IPS-NIHi11 (cell line): Measurements from ENCODE around the gene GRK4.
"Not testable (repeated sequence)": the region's sequence is repeated elsewhere in the genome, so short reads cannot be mapped to it uniquely, and the experiment has no call there.

Source experiments
- DNase-seq: peaks from one replicate; pipeline ENCODE4 v3.0.0; 2012; ENCODE audit warnings: mixed read lengths, low spot score

Gene GRK4

DNA sequence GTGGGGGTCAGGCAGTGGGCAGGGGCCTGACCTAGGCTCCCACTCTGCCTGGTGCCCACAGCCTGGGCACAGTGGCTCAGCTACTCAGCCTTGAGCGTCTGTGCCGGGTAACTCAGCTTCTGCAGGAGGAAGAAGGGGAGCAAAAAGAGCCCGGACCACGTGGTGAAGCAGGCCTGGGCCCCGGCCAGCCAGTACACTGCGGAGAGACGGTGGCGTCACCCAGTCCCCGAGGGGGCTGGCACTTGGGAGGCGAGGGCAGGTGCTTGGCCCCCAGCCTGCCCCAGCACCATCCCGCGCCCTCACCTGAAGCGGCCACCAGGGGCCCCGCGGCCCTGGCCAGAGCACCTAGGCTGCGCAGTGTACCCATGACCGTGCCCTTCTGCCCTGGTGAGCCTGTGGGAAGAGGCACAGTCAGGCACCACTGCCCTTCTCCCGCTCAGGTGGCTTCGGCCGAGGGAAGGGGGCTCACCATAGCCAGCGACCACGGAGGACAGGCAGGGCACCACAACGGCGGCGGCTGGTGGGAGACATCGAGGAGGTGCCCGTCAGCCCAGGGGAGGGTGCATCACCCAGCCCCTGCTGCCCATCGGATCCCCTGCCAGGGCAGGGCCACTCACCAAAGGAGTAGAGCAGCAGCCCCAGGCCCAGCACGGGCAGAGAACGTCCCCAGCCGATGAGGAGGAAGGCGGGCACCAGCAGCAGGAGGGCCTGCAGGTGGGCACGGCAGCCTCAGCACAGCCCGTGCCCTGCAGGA, 32.4 kb upstream of the GRK4 start:
- DNase-seq: no peak

DNA sequence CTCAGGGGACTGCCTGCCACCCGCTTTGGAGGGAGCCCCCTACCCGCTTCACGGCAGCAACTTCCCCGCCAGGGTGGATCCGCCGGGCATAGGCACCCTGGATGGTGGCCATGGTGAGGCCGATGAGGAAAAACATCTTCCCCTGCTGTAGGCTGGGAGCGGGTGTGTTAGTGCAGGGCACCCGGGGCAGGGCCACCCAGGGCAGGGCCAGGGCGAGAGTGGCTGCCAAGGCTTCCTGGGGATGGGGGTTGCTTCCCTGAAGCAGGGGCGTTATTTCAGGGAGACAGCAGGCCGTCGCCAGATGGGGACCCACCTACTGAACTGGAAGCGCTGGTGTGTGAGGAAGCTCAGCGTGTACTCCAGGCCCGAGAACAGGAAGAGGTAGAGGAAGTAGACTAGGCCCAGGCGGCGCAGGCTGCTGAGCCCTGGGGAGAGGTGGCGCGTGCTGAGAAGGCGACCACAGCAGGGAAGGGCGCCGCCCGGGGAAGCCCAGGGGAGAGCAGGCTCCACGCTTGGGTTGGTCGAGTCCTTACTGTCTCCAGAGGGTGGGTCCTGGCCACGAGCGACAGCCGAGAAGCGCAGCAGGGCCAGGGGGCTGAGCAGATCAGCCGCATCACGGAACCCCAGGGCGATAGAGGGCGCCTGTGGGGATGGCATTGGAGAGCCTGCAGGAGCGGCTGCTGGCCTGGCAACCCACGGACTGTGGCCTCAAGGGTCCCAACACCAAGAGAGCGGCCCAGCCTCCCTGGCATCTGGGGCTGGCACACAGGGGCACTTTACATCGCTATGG, 31.7 kb upstream of the GRK4 start:
- DNase-seq: no peak

DNA sequence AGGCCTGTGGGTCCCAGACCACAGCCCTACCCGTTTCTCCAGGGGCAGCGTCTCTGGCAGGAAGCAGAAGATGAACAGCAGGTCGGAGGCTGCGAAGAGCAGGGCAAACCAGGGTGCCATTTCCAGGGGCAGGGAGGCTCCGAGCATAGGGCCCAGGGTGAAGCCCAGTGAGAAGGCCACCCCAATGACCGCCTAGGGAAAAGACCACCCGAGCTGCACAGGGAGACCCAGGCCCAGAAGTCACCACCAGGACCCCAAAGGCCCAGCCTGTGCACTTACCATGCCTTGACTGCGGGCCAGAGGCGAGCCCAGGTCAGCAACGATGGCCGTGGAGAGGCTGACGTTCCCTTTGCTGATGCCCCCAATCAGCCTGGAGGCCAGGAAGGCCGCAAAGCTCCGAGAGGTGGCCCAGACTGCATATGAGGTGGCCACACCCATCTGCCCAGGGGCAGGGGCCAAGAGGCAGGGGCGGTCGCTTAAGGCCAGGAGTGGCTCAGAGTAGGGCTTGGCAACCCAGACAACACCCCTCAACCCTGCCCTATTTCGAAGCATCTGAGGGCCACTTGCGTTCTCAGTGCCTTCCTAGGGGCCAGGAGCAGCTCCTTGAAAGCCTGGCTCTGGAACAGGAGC, 30.9 kb upstream of the GRK4 start:
- DNase-seq: no peak

DNA sequence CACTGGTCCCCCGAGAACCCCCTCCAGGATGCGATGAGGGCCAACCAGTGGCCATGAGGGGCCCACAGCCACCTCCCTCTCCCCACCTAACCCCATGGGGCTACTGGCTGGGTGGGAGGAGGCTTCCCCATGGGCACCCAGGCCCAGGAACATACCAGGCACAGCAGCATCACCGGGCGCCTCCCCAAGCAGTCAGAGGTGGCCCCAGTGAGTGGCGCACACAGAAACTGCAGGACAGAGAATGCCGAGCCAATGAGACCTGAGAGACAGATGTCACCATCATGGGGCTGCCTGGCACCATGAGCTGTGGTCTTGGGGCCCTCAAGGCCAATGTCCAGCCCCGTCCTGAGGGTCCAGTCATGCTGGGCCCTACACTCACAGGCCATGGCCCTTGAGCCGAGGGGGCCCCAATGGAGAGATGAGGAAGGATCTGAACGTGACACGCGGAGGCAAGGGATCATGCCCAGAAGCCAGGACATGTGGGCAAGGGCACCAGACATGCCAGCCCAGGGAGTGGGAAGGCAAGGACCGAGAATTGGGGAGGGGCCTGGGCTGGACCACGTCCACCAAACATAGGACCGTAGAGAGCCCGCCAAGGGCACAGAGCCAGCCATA, 30.3 kb upstream of the GRK4 start:
- no peak for DNase-seq

- peak; percentile 66 for DNase-seq
These were observed 29.8 kb upstream of the GRK4 start for GRCh38 chr4:2933566-2934076.

DNA sequence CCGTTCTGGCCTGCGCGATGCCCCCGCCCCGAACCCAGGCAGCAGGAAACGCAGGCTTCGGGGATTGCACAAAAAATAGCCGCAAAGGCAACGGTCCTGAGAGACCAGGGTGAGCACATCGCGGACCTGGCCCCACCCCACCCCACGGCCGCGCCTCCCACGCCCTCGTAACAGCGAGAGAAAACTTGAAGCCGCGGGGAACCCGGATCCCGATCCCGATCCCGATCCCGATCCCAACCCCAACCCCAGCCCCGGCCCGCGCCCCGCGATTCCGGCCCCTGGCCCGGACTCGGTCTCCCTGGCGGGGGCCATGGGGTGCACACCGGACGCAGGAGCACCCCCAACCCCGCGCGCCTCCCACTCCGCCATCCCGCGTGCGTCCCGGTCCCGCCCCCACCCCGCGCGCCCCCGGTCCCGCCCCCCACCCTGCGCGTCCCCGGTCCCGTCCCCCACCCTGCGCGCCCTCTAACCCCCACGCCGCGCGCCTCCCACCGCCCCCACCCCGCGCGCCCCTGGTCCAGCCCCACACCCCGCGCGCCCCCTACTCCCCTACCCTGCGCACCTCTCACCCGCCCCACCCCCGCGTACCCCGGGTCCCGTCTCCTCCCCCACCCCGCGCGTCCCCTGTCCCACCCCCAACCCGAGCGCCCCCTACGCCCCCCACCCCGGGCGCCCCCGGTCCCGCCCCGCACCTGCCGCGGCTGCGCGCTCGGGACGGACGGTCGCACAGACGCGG, 29.1 kb upstream of the GRK4 start:
- peak; percentile 54 for DNase-seq

- peak; percentile 98 for DNase-seq
These were observed 28.3 kb upstream of the GRK4 start for GRCh38 chr4:2934813-2935761.

DNA sequence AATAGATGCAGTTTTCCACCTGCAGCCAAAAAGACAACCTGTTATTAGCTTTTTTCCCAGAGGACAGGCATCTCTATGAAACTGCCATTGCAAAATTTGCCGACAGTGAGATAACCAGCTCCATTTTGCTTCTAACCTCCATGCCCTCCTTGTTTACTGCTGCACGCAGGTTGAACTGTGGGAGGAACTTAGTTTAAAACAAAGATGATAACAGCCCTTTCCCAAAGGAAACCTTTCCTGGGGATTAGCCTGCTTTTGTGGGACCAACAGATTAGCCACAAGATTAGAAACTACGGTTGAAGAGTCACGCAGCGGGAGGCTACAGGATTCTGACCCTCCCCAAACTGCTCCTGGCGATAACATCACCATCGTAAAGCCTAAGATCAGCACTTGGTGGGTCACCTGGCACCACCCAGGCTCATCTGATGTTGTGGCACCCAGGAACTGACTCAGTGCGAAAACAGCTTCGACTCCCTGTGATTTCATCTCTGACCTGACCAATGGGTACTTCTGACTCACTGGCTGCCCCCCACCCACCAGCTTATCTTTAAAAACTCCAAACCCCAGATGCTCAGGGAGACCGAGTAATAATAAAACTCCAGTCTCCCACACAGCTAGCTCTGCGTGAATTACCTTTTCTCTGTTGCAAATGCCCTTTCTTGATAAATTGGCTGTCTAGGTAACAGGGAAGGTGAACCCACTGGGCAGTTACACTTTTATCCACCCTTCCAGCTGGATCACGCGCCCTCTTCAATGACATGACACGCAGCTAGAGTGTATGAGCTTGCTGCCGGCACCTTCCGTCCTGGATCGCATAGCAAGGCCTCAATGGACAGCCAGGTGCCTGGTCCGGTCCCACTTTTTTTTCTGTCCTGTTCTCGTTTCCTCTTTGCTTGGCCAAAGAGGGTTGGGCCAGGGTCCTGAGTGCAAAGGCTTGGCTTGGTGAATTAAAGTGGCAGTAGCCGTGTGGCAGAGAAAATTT, 27.3 kb upstream of the GRK4 start:
- no peak for DNase-seq

- no peak for DNase-seq
These were observed 26.6 kb upstream of the GRK4 start for GRCh38 chr4:2936773-2937145.

- DNase-seq: no peak
These were observed 26.1 kb upstream of the GRK4 start for GRCh38 chr4:2937146-2937857.

DNA sequence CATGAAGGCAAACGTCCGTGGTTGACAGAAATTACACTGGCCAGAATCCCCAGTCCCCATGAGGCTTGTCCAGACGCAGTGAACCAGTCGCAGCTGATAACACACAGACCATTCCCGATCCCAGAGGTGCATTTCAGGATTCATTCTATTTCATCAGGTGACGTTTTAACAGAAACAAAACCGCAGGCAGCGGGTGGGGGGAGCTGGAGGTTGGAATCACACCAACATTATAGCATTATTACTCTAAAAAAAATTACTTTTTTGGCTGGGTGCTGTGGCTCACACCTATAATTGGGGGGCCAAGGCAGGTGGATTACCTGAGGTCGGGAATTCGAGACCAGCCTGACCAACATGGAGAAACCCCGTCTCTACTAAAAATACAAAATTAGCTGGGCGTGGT, 25.4 kb upstream of the GRK4 start:
- DNase-seq: no peak

GRCh38 chr4:2938411-2938810, 25.0 kb upstream of the GRK4 start:
- DNase-seq: not testable (repeated sequence)

DNA sequence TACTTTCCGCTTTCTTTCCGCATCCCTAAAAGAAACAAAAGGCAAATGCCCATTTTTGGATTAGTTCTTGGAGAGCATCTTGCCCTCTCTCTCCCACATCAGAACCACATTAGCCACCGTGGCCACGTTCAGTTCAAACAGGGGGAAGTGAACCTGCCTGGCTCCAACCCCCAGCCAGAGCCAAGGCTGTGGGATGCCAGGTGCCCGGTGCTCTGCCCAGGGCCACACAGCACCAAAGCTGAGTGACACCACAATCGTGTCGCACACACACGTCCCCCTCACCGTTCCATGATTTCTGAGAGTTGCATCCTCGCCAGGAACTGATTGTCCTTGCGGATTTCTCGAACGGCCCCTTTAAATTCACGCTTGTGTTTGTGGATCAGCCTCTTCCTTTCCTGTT, 24.5 kb upstream of the GRK4 start:
- no peak for DNase-seq

DNA sequence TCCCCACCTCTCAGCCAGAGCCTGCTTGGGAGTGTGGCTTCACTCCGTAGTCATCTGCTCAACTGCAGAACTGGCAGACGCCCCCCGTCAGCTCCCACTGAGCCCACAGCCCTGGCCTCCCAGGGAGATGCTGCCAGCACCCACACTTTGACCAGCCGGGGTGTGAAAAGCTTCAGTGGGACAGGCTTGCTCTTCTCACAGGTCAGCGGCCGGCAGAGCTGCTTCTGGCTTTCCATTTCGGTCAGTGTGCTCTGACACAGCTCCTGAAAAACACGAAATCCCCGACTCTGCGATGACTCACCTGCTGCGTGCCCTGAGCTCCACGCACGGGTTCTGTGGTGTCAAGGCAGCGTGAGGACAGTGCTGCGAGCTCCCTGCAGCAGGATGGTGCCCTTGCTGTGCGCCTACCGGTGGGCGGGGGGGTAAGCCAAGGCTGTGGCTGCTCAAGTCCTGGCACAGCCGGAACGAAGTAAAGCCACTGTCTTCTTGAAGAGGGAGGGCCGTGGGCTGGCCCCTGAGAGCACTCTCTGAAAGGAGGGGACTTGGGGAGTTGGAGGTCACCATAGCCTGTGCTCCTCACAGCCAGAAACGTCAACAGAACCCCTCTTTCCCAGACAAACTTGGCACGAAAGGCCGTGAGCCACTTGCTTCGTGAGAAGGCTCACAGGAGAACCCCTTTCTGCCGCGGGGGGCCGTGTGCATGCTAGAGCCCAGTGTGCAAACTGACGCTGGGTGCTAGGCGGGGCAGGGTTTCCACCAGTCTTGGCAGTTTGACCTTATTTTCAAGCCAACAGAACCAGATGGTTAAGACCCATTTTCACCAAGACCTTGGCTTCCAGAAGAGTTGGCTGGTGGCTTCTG, 23.8 kb upstream of the GRK4 start:
- peak; percentile 7 for DNase-seq

- DNase-seq: peak; percentile 17
These were observed 22.9 kb upstream of the GRK4 start for GRCh38 chr4:2940267-2941137.

DNA sequence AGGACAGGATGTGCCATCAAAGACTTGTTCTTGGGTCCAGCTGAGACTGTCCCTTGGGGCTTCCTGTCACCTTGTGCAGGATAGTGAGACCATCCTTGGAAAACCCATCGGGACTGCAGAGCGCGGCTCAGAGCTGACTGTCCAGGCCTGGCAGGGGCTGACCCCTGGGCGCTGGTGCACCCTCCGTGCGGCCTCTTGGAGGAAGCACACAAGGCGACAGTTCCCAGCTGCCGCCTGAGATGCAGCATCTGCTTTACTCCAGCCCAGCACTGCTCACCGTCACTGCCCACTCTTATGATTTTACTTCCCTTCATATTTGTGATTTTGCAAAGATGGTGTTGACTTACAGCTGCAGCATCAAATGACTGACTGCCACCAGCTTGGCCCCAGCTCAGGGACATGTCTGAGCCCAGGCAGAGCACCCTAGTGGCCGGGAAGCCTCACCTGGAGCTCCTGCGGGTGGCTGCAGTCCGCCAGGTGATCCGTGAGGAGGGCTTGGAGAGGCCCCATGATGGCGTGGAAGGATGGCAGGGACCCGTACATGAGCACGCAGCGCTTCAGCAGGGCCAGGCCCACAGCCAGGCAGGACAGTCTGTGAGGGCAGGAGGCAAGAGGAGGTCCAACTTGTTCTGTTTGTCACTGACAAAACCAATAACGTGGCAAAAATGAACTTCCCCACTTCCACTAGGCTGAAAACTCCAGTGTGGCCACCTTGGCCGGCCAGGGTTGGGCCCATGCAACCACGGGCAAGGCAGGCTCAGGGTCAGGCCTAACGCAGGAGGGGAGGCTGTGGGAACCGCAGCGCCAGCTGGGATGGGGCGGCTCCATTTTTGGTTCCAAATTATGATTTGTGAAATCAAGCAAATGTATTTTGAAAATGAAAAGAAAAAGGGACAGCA, 22.0 kb upstream of the GRK4 start:
- DNase-seq: no peak
